Stimulated activated CD8-positive, alpha-beta memory T cell treated with anti-CD3 and anti-CD28 coated beads, Interleukin-2, amount 100 ng/mL, for 48 hours (primary cell): ENCODE results near the gene IRF5.
"Not testable (repeated sequence)": the region's sequence is repeated elsewhere in the genome, so short reads cannot be mapped to it uniquely, and the experiment has no call there.

ENCODE experiments used
- DNase-seq, 2 donors: peaks; one replicate each; pipeline ENCODE4 v3.0.0-alpha.2; 2020; ENCODE audit warnings: low read depth in 2 of 2

The IRF5 gene

GRCh38 chr7:128938544-128939074 lies 882 bp downstream of the IRF5 start:
- DNase-seq: no peak

GRCh38 chr7:128939075-128939860 lies 1.5 kb downstream of the IRF5 start:
- no peak for DNase-seq

GRCh38 chr7:128939861-128940410 lies 2.2 kb downstream of the IRF5 start:
- DNase-seq: no peak

GRCh38 chr7:128940494-128941322 lies 3.0 kb downstream of the IRF5 start:
- DNase-seq: no peak

GRCh38 chr7:128941323-128941890 lies 3.7 kb downstream of the IRF5 start:
- DNase-seq: no peak

GRCh38 chr7:128941946-128942526 lies 4.3 kb downstream of the IRF5 start:
- no peak for DNase-seq

GRCh38 chr7:128943251-128943650 lies 5.5 kb downstream of the IRF5 start:
- DNase-seq: not testable (repeated sequence)

GRCh38 chr7:128944487-128945236 lies 6.9 kb downstream of the IRF5 start:
- no peak for DNase-seq

- DNase-seq: no peak
Measured at GRCh38 chr7:128945668-128946366, 8.1 kb downstream of the IRF5 start.

GRCh38 chr7:128946936-128947830 lies 9.5 kb downstream of the IRF5 start:
- DNase-seq: no peak

GRCh38 chr7:128947854-128948253 lies 10.1 kb downstream of the IRF5 start:
- DNase-seq: no peak

- DNase-seq: no peak
Measured at GRCh38 chr7:128948312-128948973, 10.7 kb downstream of the IRF5 start.

- DNase-seq: no peak
Measured at GRCh38 chr7:128948976-128949760, 11.4 kb downstream of the IRF5 start.

GRCh38 chr7:128951296-128951695 lies 13.6 kb downstream of the IRF5 start:
- DNase-seq: no peak

- DNase-seq: no peak
Measured at GRCh38 chr7:128954150-128954549, 16.4 kb downstream of the IRF5 start.

GRCh38 chr7:128954830-128955802 lies 17.4 kb downstream of the IRF5 start:
- no peak for DNase-seq

- no peak for DNase-seq
Measured at GRCh38 chr7:128955981-128956380, 18.3 kb downstream of the IRF5 start.
